HG03108 (cell line): ENCODE results near the gene PTPRG.

ENCODE experiments used
- ATAC-seq: cut with Tn5 transposase; IDR thresholded peaks from one replicate; pipeline ENCODE4 v1.9.1; 2021; ENCODE audit warnings: moderate library complexity; ENCODE audit not compliant: unreplicated experiment

PTPRG gene

DNA sequence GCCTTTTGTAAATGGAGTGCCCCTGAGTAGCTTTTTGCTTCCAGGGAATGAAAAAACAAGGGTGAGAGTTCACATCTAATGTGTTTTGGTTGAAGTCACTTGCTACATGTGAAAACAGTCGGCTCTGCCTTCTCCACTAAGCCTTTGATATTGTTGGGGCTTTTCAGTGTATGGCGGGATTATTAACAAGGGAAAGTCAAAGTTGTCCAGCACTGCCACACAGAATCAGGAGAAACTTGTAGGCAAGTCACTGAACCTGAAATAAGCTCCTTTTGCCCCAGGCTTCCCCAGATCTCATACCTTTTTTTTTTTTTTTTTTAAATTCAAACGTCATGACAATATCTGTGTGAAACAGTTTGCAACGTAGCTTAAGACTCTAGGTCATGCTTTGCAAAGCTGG lies 564.0 kb downstream of the PTPRG start:
- no peak for ATAC-seq

DNA sequence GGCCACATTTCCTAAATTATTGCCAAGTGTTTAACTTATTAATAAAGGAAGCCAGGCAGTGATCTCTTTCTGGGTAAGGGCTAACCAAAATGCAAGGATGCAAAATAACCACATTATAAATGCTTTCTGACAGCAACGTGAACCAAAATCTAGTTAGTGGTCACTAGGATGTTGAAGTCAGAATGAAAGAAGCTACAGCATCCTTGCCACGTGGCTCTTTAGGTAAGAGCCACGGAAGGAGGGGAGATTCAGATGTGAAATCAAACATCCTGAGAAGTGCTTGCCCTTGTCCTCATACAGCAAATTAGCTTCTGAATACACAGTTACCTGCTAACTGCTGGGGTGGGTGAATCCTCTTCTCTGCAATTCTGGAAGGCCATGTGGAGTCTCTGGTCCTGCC lies 565.7 kb downstream of the PTPRG start:
- no peak for ATAC-seq

DNA sequence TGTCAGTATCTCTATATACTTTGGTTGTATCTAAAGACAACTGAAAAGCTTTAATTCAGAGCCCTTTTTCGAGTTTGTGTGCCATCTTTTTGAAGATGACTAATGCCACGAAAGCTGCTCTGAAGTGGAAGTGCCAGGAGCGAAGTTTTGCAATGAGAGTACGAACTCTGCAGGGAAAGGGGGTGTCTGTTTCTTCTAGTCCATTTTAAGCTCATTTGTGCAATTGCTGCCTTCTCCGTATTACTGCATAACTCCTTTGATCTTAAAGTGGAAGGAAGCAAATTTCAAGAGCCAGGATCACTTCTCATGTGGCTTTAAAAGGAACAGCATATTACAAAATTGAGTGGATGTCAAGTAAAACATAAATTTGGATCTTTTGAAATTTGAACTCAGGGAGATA lies 566.7 kb downstream of the PTPRG start:
- no peak for ATAC-seq

DNA sequence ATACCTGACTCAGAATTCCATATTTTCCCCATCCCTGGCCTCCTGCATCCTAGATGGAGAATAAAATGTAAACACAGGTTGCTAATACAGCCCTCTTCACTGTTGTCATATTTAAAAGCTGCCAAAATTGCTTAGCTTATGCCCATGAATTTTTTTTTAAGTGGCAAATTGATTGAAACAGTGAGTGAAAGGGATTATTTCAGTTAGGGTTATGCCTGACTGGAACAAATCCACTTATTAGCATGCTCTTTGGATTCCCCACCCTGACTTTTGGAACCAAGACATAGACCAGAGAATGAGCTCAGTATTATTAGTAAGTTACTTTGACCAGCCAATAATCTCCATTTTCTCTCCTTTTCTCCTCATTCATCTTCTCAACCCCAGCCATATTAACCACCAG lies 567.3 kb downstream of the PTPRG start:
- no peak for ATAC-seq

DNA sequence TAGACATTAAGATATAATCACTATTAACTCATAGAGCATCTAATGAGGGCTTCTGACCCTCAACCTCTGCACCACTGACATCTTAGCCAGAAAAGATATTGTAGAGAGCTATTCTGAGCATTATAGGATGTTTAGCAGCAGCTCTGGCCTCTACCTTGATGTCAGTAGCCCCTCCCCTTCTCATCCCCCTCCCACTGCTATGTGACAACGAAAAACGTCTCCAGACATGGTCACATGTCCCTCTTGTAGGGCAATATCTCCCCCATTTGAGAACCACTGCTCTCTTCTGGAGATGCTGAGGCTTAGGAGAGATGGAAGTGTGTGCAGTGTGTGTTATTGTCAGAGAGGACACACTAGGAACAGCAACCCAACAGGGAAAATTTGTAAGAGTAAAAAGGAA lies 569.7 kb downstream of the PTPRG start:
- ATAC-seq = no peak

- ATAC-seq = no peak
Observed at GRCh38 chr3:62131620-62132019, 570.2 kb downstream of the PTPRG start.

- no peak for ATAC-seq
Observed at GRCh38 chr3:62132027-62132602, 570.7 kb downstream of the PTPRG start.

DNA sequence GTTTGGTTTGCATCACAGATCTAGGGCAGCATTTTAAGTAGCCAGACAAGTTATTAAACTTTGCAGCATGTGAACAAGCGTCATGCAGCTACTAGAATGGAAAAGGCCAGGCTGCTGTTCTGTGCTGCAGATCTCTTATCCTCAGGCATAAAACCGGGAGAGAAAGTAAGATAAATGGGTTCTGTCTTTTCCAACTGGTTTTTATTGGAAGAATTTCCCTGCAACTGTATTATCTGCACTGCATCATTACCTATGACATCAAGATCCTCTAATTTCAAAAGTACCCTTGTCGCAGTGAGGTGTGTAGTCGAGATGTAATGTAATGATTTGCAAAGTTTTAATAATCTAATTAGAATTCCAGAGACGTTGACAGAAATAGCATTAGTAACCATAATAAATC lies 571.6 kb downstream of the PTPRG start:
- no peak for ATAC-seq

GRCh38 chr3:62134061-62134496 lies 572.7 kb downstream of the PTPRG start:
- ATAC-seq = no peak

DNA sequence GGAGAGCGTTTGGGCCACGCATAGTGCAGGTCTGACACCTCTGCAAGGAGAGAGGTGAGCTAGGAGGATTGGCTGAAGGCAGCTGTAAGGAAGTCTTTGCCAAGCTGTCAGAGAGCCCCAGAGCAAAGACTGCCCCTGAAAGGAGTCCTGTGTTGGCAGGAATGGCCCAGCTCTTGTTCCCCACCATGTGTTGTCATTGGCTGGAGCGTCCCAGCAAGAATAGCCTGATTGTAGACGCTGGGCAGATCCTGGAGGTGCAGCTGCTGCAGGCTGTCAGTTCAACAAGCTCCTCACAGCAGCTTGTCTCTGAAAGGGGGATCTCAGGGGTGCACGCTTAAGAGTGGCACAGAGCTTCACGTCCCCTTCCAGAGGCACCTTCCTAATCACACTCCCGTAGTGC lies 574.4 kb downstream of the PTPRG start:
- no peak for ATAC-seq

DNA sequence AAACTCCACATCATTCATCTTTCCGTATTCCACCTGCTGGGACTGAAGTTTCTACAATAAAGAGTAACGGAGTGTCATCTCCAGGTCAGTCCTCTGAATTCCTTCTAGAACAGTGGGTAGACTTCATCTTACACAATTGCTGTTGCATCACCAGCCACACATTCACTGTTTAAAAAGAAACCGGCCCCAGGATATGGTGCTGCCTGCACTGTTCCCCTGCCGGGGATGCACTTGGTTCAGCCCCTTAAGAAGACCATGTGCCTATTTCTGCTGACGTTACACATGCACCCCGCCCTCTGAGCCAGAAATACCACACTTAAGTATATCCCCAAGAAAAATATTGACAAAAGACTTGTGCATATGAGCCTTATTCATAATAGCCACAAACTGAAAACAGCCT lies 578.6 kb downstream of the PTPRG start:
- ATAC-seq = no peak

GRCh38 chr3:62142331-62143085 lies 581.1 kb downstream of the PTPRG start:
- no peak for ATAC-seq

DNA sequence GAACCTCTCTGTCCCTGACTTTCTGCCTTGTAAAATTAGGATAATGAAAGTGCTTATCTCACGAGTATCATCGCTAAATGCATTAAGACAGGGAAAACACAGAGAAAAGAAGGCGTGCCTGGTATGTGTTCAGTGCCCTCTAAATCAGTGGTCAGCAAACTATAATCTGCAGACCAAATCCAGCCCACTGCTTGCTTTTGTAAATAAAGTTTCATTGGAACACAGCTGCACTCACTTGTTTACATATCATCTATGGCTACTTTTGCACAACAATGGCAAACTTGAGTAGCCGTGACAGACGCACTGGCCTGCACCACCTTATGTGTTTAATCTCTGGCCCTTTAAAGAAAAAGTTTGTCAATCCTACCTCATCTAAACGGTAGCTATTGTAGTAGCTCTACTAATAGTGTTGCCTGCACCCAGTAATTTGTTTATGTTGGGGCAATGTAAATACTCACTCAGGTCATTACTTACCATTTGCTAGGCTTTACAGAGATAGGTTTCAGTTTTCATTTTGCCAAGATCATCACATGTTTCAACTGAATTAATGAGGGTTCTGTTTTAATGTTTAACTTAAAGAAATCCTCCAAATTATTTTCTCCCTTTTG lies 582.6 kb downstream of the PTPRG start:
- no peak for ATAC-seq

DNA sequence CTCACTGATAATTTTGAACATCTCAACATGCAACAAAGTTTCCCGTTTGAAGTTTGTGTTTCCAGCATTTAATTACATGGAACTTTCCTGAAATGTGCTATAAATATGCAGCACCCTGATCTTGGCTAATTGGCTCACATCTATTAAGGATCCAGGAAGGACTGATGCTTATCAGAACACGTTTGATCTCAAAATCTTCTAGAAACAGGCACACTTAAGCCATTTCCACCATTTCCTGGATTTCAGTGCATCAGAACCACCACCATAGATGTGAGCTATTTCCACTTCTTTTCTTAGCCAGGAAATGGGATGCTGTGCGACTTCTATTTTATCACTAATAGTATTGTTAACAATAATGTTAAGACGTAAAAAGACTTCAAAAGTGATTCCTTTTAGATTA lies 583.1 kb downstream of the PTPRG start:
- no peak for ATAC-seq

DNA sequence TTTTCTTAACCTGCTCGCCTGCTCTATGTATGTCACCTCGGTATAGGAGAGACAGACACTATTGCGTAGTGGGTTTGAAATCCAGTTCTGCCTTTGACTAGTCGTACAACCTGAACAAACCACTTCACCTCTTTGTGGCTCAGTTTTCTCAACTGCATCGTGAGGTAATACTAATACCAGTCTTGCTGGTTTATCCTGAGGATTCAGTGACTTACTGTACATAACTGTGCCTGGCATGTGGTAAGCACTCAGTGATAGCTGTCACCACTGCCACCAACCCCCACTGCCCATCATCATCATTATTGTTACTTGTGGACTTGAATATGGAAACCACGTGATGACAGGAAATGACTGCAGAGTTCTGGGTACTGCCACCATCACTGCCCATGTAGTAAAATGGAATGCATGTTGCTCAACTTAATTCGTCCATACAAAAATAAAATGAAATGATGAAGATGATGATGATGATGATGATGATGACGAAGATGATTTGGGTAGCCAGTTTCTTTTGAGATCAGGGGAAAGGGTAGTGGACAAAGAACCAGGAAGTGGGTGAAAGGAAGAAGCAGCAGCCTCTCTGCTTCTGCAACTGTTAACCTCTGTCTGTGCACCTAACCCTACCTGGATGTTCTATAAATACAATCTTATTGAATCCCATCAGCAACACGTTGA lies 583.9 kb downstream of the PTPRG start:
- no peak for ATAC-seq

- no peak for ATAC-seq
Observed at GRCh38 chr3:62149539-62149938, 588.2 kb downstream of the PTPRG start.

DNA sequence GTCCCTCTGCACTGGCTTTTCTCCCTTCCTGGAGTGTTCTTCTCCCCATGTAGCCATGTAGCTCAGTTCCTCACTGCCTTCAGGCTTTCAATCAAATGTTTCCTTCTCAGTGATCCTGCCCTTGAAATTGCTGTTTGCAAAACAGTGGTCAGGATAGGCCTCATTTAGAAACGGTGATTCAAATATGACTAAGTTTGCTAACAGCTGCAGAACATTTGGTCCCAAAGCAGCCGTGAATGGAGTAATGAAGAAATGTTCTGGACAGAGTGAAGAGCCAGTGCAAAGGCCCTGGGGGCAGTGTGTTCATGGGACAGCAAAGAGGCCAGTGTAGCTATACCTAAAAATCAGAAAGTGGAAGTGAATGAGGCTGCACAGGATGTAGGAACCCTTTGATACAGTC lies 588.6 kb downstream of the PTPRG start:
- no peak for ATAC-seq

GRCh38 chr3:62151591-62151990 lies 590.2 kb downstream of the PTPRG start:
- ATAC-seq = no peak

- no peak for ATAC-seq
Observed at GRCh38 chr3:62153231-62153630, 591.9 kb downstream of the PTPRG start.

DNA sequence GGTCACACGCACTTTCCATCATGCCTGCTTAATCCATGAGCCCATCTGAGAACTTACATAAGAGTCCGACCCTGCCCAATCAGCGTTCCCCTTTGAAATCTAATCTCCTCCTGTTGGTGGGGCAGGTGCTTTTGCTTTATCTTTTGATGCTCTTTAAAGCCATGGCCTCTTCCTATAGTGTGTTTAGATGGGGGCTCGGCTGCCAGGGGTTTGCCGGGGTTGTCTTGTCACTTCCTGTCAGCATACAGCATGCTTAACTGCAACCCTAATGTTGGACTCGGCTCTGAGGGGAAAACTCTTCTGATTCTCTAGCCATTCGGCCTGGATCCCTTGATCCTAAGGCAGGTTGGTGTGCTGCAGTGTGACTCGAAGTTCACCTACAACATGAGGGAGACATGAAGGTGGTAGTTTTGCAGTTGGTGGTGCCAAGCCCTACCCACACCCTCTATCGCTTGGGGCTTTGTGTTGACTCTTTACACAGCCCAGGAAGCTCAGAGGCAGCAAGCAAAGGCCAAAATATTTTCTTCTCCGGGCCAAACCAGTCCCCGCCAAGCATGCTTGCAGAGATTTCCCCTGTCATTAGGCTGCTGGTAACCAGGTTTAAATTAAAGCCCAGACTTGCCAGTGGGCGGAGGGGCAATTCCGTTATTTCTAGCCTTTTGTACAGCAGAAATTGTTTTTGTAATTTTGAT lies 593.2 kb downstream of the PTPRG start:
- no peak for ATAC-seq

DNA sequence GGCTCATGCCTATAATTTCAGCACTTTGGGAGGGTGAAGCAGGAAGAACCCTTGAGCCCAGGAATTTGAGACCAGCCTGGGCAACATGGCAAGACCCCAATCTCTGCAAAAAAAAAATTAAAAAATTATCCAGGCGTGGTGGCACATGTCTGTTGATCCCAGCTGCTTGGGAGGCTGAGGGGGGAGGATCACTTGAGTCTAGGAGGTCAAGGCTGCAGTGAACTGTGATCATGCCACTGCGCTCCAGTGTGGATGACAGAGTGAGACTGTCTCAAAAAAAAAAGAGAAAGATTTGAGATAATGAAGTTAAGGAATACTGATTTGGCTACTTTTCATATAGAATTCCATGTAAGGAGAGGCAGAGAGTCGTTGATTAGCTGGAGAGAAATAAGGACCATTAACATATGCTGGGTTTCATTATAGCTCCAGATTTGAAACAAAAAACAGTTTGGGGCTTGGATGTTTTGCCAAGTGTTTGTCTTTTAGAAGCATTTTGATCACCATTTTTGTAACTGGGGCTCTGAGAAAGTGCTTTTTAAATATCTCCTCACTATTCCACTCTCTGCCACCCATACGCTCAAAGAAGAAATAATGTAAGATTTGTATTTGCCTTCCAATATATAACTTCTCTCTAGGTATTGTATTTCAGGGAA lies 597.8 kb downstream of the PTPRG start:
- ATAC-seq = no peak
